HG03108 (cell line): ENCODE measurements around the gene GLRA3.
"Not testable (repeated sequence)": the region's sequence is repeated elsewhere in the genome, so short reads cannot be mapped to it uniquely, and the experiment has no call there.

Experiments used
- ATAC-seq: cut with Tn5 transposase; IDR thresholded peaks from one replicate; pipeline ENCODE4 v1.9.1; 2021; ENCODE audit warnings: moderate library complexity; ENCODE audit not compliant: unreplicated experiment

Gene GLRA3

DNA sequence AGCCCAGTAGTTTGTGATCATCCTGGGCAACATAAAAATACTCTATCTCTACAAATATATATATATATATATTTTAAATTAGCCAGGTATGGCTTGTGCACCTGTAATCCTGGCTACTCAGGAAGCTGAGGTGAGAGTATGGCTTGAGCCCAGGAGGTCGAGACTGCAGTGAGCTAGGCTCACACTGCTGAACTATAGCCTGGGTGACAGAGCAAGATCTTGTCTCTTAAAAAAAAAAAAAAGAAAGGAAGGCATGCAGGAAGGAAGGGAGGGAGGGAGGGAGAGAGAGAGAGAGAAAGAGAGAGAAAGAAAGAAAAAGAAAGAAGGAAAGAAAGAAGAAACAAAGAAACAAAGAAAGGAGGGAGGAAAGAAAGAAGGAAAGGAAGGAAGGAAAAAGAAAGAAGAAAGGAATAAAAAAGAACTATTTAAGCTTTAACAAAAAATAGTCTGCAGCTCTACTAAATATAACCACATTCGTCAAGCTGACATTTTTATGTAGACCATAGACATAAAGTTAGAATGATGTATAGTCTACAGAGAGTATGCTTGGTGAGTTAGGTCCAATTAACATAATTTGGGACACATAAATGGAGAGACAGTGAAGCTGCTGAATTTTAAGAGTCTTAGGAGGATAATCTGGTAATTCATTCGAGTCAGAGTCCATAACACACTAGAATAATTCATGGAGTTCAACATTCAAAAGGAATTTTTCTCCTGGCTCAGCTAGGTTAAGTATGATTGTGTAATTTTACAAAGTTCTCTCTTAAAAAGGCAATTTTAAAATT, 111.9 kb downstream of the GLRA3 start:
- ATAC-seq: no peak

DNA sequence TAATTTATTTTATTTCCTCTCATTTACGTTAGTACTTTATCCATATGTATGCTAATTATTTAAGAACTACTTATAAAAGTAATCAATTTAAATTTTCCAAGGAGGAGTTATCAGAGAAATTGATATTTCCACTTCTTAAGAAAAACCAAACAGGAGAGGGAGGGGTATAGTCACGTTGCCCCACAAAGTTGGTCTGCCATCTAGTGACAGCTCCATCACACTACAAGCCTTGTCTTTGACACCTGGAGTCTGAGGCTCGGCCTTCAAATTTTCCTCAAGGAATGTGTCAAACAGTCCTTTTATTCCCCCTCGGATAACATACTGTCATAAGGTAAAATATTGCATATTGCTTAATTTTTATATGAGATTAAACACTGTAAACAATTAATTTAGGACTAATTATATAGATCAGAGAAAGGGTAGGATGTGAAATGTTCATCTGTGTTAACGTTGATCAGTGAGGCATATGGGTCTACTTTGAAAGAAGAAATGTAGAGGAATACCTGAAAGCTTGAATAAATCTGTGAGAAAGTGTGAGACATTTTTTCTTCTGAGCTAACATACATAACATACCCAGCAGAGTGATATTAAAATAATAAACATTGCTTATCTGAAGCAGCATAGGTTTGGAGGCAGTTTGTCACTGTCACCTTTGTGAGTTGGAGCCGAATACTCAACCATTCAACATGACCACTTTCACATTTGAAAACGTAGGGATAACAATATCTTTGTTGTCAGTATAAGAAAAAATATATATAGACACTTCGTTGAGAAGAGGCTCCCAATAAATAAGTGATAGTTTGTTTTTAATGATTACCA, 114.4 kb downstream of the GLRA3 start:
- ATAC-seq: no peak

DNA sequence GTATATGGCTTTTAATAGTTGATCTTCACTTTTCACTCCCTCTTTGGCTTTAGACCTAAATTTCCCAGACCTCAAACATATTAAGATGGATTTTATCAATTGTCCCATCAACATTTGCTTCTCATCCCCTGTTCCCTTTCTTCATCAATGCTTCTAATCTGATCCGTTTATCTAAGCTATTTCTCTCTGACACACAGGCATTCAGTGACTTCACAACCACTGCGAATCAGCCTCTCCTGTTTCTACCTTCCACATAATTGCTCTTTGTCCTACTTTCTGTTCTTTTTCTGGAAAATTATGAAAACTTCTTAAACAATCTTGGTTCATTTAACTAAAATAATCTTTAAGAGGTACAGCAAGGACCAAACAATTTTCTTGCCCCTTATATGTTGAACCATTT, 115.2 kb downstream of the GLRA3 start:
- no peak for ATAC-seq

DNA sequence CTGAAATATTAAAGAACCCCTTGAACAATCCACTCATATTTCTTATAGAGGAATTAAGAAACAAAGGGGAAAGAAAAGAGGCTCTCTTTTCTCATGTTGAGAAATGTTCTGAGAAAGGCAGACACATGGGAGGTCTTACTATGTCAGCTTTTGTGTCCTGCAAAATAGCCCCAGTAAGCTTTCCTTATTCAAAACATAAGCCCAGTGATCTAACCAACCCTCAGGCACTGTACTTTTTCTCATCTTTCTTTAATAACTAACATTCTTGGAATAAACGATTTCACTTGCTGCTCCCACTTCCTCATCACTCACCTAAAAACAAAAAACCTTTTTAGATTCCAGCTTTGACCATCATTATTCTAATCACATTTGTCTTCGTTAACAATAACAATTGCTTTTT, 115.9 kb downstream of the GLRA3 start:
- ATAC-seq: no peak

DNA sequence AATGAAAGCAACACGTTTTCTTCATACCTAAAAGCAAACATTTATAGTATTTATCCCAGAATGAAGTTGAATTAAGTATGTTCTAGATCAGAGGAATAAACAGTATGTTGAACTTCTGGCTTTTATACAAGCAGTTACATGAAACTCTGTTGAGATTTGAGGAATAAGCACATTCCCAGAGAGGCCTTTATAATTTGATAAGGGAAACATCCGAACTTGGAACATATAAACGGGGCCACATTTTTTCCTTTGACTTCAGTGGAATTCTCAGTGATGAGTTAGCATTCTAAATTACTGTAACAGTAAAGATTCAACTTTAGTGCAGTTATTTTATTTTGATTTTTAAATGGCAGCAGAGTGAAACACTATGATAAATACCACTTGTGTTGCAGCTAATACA, 119.5 kb downstream of the GLRA3 start:
- ATAC-seq: no peak

DNA sequence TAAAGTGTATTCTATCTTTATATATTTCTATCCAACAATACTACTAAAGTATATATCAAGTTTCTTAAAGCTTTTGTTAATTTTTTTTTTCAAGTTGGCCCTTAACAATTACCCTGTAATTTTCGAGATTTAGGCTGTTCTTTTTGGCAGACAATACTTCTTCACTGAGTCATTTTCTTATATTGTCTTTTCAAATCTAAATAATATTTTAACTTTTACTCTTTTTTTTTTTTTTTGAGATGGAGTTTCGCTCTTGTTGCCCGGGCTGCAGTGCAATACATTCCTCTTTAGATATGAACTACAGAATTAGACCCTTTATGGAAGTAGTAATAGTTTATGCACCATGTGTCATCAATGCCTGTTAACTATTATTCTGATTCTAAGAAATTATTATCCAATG, 120.7 kb downstream of the GLRA3 start:
- ATAC-seq: no peak

DNA sequence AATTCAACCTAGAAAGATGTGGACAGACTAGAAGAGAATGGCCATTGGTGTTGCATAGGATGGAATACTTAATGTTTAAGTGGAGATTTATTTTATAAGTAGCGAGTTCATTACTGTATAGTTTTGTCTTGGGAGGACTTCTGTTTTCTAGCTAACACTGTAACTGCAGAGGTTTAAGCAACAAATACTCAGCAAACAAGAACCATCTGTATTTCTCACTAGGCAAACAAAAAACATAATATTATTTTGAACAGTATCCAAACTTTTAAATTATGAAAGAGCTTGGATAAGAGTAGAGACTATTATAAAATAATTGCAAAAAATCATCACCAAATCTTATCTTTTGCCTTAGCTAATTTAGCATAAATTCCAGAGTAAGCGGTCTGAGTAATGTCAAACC, 121.1 kb downstream of the GLRA3 start:
- no peak for ATAC-seq

DNA sequence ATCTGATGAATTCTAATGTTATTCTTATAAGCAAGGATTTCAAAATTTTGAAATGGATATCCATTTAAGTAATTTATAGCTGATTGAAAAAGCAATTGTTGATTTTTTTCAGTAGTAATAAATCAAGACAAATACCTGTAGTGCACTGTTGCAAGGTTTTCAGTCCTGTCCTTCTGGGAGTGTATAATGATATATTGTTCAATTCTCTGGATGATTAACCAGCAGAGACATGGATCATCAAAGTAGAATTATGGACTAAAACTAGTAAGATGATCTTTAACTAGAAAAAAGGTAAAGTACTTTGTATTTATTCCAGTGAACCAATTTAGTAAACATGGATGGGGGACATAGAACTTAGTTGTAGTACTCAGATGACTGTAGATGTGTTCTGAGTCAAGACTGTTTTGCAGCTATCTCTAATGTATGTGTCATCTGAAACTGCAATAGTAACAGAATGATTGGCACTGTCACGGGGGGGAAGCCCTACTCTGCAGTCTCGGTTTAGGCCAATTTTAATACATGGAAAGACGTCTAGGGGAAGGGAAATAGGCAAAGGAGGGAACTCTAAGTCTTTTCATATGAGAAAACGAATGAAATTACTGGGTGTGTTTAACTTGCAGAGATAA, 121.9 kb downstream of the GLRA3 start:
- peak; percentile 95 for ATAC-seq

DNA sequence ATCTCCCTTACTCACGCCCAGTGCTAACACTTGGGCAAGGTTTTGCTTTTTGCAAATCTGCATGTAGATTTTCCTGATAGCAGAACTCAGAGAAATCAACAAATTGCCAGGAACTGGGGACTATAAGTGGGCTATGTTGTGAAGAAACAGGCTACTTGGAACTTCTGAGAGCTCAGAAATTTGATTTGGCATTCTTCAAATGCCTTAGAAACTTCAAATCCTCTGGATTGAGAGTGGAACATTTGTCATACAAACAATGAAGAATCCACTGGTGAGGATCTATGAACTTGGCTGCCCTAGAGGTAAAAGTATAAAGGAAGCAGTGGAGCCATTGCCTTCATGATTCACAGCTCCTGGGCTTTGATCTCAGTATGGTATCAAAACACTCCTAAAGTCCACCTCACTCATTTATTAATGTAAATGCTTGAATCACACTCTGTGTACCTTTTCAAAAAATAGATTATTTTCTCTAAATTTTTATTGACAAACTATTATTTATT, 126.0 kb downstream of the GLRA3 start:
- no peak for ATAC-seq

DNA sequence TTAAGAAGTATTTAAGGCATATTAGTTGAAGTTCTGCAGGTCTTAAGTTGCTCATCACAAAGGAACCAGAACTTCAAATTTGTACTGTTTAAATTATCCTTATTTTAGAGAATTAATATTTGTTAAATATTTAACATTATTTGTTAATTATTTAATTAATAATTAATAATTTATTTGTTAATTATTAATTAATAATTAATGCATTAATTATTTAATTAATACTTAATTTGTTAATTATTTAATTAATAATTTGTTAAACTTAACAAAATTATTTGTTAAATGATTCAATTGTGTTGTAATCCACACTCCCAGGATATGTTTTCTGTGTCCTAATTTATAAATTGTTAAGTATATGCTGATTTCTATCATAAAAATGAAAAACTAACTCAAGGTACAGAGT, 129.4 kb downstream of the GLRA3 start:
- no peak for ATAC-seq

DNA sequence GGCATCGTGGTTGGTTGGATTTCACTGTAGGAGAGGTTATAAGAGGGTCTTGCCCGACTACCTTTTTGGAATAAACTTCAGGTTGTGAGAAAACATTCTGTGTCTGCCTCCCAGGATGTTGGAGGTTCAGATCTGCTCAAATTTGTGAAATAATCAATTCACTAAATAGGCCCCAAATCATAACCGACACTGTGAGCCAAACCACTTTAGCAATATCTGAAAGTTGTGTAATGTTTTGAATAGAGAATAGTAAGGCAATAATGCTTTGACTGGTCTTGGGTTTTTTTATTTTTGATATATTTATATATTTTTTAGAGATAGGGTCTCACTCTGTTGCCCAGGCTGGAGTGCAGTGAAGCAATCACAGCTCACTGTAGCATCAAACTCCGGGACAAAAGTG, 131.2 kb downstream of the GLRA3 start:
- no peak for ATAC-seq

DNA sequence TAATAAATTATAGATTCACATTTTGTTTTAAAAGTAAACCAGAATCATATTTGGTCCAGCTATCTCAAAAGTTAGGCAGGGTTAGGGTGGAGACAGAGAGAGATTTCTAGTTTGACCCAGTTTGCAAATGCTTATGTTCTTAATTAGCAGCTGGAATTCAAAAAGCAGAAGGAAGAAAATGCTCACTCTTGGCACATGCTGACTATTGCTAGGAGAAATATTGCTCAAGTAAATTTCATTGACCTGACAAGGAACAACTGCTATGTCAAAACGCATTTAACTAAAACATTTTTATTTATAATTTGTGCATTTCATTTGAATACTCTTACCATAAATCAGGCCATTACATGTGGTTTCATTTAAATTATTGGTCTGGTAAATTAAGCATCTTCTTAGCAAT, 131.8 kb downstream of the GLRA3 start:
- no peak for ATAC-seq

DNA sequence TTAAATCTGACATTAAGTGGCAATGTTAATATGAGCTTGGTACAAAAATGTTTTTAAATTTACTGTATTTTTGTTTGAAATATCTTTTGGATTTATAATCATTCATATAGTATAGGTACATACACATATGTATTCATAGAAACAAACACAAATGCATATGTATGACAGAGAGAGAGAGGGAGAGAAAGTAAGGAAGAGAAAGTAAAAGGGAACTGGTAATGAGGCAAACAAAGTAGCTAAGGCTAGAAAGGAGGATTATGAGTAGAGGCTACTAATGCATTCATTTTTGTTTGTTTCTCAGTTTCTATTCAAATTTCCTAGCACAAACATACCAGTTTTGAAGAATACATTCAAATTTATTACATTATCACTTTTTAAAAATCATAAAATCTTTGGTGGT, 132.4 kb downstream of the GLRA3 start:
- no peak for ATAC-seq

DNA sequence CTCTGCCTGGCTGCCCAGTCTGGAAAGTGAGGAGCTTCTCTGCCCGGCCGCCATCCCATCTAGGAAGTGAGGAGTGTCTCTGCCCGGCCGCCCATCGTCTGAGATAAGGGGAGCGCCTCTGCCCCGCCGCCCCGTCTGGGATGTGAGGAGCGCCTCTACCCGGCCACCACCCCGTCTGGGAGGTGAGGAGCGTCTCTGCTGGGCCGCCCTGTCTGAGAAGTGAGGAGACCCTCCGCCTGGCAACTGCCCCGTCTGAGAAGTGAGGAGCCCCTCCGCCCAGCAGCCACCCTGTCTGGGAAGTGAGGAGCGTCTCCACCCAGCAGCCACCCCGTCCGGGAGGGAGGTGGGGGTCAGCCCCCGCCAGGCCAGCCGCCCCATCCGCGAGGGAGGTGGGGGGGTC, 137.2 kb downstream of the GLRA3 start:
- not testable (repeated sequence) for ATAC-seq

DNA sequence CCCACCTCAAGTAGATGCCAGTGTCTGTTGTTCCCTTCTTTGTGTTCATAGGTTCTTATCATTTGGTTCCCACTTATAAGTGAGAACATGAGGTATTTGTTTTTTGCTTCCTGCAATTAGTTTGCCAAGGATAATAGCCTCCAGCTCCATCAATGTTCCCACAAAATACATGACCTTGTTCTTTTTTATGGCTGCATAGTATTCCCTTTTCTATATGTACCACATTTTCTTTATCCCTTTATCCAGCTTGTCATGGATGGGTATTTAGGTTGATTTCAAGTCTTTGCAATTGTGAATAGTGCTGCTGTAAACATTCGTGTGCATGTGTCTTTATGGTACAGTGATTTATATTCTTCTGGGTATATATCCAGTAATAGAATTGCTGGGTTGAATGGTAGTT, 138.4 kb downstream of the GLRA3 start:
- ATAC-seq: no peak

DNA sequence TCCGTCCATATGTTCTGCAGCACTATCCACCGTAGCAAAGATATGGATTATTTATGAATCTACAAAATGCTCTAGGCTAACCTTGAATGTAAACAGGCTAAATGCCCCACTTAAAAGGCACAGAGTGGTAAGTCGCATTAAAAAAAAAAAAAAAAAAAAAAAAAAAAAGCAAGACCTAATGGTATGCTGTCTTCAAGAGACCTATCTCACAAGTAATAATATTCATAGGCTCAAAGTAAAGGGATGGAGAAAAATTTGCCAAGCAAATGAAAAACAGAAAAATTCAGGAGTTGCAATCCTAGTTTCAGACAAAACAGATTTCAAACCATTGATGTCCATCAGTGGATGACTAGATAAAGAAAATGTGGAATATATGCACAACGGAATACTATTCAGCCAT, 139.4 kb downstream of the GLRA3 start:
- no peak for ATAC-seq

DNA sequence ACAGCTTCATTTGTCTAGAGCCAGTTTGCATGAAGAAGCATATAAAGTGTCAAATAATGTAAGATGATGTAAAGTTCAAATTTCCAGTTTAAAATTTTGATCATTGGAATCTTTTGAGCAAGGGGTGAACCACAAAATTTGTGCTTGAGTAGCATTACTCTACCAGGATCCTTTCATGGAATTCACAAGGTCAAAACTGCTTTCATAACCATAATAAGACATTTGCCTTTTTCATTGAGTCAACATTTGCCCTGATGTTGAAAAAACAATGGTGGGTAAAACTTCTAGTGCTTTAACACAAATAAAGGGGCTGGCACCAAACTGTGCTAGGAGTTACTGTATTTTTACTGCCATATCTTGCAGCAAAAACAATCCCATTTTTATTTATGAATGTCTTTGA, 142.2 kb downstream of the GLRA3 start:
- no peak for ATAC-seq

DNA sequence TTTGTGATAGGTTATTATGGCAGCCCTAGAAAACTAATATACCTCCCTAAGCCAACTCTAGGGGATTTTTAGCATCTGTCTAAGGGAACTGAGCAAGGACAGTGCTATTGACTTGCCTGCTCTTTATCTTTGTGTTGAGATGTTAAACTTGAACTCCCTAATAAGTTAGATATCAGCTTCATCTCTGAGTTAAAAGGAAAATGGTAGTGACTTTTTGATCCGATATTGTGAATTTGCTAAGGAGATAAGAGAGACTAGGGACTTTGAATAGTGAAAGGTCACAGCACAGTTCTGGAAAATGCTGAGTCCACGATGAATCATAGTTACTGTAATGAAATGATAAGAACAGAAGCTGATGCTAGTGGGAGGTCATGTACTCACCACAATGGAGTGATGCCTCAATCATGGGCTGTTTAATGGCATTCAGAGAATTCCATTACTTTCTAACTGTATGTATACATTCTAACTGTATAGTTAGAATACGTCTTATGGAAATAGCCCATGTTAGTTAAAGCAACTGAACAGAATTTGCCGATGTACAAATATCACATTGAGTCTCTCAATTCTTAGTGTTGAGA, 147.2 kb downstream of the GLRA3 start:
- ATAC-seq: no peak

DNA sequence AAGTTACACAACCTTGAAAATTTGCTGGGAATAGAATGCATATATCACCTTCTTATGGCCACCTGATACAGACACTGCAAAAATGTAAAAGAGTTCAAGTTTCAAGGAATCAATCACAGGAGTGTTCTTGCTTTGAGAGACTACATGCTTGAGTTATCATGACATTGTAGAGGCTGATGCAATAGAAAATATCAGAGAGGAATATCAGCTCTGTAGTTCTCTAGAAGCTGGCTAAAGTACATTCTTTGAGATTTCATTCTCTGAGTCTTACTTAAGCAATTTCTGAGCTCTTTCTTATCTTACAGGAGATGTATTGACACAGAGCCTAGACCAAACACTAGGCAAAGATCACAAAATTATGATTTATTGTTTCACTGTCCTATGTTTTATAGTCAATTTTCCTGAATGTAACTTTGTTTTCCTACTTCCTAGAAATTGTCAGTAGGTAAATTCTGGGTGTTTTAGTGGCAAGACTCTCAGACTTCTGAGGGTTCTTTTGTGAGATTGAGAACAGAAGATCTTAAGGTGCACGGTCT, 154.7 kb downstream of the GLRA3 start:
- no peak for ATAC-seq

DNA sequence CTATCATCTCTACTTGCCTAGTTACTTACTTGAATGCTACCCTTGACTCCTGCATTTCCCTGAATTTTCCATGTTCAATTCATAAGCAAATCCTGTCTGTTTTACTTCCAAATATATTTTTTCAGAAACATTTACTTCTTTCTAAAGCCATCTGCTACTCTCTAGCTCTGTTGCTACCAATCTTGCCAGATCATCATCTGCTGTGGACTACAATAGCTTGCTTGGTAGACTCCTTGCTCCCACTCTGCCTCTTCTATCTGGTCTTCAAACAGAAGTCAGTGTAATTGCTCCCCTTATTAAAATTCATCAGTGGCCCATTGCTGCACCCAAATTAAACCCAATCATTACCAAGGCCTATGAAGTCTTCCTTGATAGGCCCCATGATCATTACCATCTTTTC, 155.2 kb downstream of the GLRA3 start:
- no peak for ATAC-seq

DNA sequence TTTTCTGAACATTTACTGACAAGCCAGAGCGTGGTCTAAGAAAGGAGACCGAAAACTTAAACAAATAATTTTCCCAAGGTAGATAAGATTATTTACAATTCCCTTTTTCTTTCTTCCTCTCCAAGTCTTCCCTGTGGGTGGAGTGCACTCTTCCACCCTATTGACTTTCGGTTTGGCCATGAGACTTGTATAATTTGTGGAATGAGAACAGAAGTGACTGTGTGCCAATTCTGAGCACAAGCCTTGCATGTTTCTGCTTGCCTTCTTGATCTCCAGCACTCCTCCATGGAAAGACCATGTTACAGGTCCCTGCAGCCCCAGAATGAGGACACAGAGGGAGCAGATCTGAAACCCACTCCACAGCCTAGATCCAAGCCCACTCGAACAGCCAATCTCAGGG, 156.8 kb downstream of the GLRA3 start:
- no peak for ATAC-seq
